ENCODE results near the gene UTS2B. TPM values are rescaled to one million over a fixed set of nuclear protein-coding genes. Genes with fewer than 3 reads are reported as not detected.

UTS2B gene
- total and polyA plus RNA-seq, 9 of the 15 experiments (the other 6 are each of a cell fraction or from before 2014, with no cell fraction given), result 0.06 TPM; not detected in 8

- no peak for TF ChIP-seq REST (IDR thresholded peaks at IDR 0.05; ENCODE audit: borderline replicate concordance)
- TF ChIP-seq REST (CRISPR knock-in tag; IDR thresholded peaks at IDR 0.05; ENCODE audit: low read depth), result no peak
- TF ChIP-seq SIN3B (IDR thresholded peaks at IDR 0.05; ENCODE audit: low read depth), result no peak
- TF ChIP-seq HOXB6 (CRISPR knock-in tag; IDR thresholded peaks at IDR 0.05; ENCODE audit: borderline replicate concordance), result no peak
These were observed 47.8 kb downstream of the UTS2B start (continued) for GRCh38 chr3:191282251-191283185.

Measured in K562 (cell line).